A549 treated with DMSO at 1 μM for 4 hours (cell line): ENCODE data around the gene ARHGAP27. TPM values are rescaled to one million over a fixed set of nuclear protein-coding genes. Genes with fewer than 3 reads are reported as not detected.

Source experiments
- total RNA-seq: library from RNA; stranded (reverse); fragments of 200-300 nt; extraction: Qiagen RNA extraction; gene quantifications from 5 replicates; pipeline ENCODE4 v1.2.3, GENCODE V29; 2022; ENCODE audit warnings: low read depth

Gene ARHGAP27, protein sequence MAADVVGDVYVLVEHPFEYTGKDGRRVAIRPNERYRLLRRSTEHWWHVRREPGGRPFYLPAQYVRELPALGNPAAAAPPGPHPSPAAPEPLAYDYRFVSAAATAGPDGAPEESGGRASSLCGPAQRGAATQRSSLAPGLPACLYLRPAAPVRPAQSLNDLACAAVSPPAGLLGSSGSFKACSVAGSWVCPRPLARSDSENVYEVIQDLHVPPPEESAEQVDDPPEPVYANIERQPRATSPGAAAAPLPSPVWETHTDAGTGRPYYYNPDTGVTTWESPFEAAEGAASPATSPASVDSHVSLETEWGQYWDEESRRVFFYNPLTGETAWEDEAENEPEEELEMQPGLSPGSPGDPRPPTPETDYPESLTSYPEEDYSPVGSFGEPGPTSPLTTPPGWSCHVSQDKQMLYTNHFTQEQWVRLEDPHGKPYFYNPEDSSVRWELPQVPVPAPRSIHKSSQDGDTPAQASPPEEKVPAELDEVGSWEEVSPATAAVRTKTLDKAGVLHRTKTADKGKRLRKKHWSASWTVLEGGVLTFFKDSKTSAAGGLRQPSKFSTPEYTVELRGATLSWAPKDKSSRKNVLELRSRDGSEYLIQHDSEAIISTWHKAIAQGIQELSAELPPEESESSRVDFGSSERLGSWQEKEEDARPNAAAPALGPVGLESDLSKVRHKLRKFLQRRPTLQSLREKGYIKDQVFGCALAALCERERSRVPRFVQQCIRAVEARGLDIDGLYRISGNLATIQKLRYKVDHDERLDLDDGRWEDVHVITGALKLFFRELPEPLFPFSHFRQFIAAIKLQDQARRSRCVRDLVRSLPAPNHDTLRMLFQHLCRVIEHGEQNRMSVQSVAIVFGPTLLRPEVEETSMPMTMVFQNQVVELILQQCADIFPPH
- total RNA-seq = 10.1 to 16.0 TPM (median 15.5 TPM) in 5 replicates

DNA sequence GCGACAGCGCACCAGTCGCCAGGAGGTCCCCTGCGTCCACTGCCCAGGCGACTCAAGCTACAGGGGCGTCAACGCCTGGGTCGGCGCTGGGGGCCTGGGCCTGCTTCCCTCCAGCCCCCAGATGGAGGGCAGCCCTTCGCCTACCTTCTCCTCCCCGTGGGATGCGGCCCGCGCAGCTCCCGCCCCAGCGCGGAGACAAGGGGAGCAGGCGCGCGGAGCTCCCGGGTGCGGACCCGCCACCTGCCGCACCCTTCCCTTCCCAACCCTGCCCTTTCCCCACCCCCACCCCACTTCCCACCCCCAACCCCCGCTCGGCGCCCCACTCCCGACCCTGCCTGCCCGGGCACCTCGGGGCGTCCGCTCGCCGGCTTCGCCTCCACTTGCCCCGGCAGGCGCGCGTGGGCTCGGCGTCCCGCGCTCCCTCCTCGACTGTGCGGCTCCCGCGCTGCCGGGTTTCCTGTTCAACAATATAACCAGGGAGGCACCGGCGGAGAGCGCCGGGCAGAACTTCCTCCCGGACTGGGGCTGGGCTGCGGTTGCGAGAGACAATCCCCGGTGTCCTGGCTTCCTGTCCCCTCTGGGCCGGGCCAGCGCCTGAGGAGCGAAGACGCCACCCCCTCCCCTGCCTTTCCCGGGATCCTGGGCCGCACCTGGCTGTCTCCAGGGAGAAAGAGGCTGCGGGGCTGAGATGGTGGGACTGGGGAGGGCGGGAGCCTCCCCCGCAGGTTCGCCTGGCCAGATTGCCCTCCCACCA, at the start of gene ARHGAP27:
TSS of gene ARHGAP27 (minus strand) at position 466 of the 754 bp plus-strand sequence. CDS start 2,591 bp downstream, outside the sequence.

Other genes with a start within 250 kb of the ARHGAP27 start
- 31.1 to 48.3 TPM (median 44.1 TPM) in 5 replicates for gene FMNL1, start 211.0 kb downstream of the ARHGAP27 start, total RNA-seq
- gene SPATA32, start 170.8 kb downstream of the ARHGAP27 start, total RNA-seq = 0.11 to 0.25 TPM (median 0.22 TPM) in 5 replicates
- gene MAP3K14, start 115.8 kb downstream of the ARHGAP27 start, total RNA-seq = 59.1 to 90.6 TPM (median 67.3 TPM) in 5 replicates
- 23.5 to 30.6 TPM (median 27.8 TPM) in 5 replicates for gene PLEKHM1, start 57.9 kb upstream of the ARHGAP27 start, total RNA-seq